OCI-LY3 (cell line): Measurements from ENCODE around the gene LRRN4CL.

Source experiments
- EZH2phosphoT487 ChIP-seq: fragments of 200-600 bp; shearing (Covaris generic); IDR thresholded peaks from 2 replicates; pipeline ENCODE4 v1.6.1; 2018; ENCODE audit warnings: antibody characterized with exemption, mixed run types, low read depth
- TF ChIP-seq, protein P1 (sequence below): fragments of 200-600, 300-600 bp; sonication (generic); IDR thresholded peaks from 2 replicates; pipeline ENCODE4 v1.5.1; 2014; ENCODE audit warnings: antibody characterized with exemption, low read length, low read depth

GRCh38 chr11:62705880-62706849 is 16.8 kb upstream of the LRRN4CL start:
- TF ChIP-seq, protein P1, sequence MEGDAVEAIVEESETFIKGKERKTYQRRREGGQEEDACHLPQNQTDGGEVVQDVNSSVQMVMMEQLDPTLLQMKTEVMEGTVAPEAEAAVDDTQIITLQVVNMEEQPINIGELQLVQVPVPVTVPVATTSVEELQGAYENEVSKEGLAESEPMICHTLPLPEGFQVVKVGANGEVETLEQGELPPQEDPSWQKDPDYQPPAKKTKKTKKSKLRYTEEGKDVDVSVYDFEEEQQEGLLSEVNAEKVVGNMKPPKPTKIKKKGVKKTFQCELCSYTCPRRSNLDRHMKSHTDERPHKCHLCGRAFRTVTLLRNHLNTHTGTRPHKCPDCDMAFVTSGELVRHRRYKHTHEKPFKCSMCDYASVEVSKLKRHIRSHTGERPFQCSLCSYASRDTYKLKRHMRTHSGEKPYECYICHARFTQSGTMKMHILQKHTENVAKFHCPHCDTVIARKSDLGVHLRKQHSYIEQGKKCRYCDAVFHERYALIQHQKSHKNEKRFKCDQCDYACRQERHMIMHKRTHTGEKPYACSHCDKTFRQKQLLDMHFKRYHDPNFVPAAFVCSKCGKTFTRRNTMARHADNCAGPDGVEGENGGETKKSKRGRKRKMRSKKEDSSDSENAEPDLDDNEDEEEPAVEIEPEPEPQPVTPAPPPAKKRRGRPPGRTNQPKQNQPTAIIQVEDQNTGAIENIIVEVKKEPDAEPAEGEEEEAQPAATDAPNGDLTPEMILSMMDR: no peak
- TF ChIP-seq EZH2phosphoT487: no peak
